ENCODE data around the gene AZIN2. TPM values are rescaled to one million over a fixed set of nuclear protein-coding genes. Genes with fewer than 3 reads are reported as not detected.

AZIN2 gene
- total and polyA plus RNA-seq, 2 experiments from 2014 or later = 2.8 to 4.4 TPM

- H3K27me3 ChIP-seq (replicated peaks; ENCODE audit: insufficient read depth) = no peaks in the 10 kb centered on the region
- H3K27ac ChIP-seq = no peak overlapping the region
- H3K4me2 ChIP-seq (ENCODE audit: unreplicated experiment) = no peak overlapping the region
- H3K4me3 ChIP-seq = no peak overlapping the region
- H3K9ac ChIP-seq = no peak overlapping the region
- H3K79me2 ChIP-seq (ENCODE audit: insufficient read depth) = no peaks in the 10 kb centered on the region
- DNase-seq = no peak
- H3K36me3 ChIP-seq (ENCODE audit: low read depth) = no peaks in the 10 kb centered on the region
- no peak for TF ChIP-seq EZH2 (IDR thresholded peaks at IDR 0.05; ENCODE audit: insufficient read depth, poor library complexity, severe bottlenecking)
- TF ChIP-seq EZH2phosphoT487 (IDR thresholded peaks at IDR 0.05; ENCODE audit: insufficient read depth, low read depth) = no peak
- H3K9me3 ChIP-seq (ENCODE audit: low read depth) = no peaks in the 10 kb centered on the region
- H3K4me1 ChIP-seq (ENCODE audit: insufficient read depth) = no peaks in the 10 kb centered on the region
- H3F3A ChIP-seq (ENCODE audit: insufficient read depth) = no peaks in the 10 kb centered on the region
- no peaks in the 10 kb centered on the region for H3K9me2 ChIP-seq (ENCODE audit: insufficient read depth)
- WGBS, 2 experiments (ENCODE audit: low coverage in 1 of 2, low lambda C conversion rate in 2 of 2, missing lambda C conversion rate in 2 of 2) = 92 to 95% methylated on average over 4 of the region's 4 CpGs
- in situ Hi-C loops (cut with MboI) = no loop called here
- no peaks in the 10 kb centered on the region for H4K20me1 ChIP-seq (ENCODE audit: insufficient read depth)
- H2AFZ ChIP-seq = no peak overlapping the region
Measured at GRCh38 chr1:33157131-33157530, 76.2 kb downstream of the AZIN2 start.

- no peaks in the 10 kb centered on the region for H3K4me1 ChIP-seq (ENCODE audit: insufficient read depth)
- H4K20me1 ChIP-seq (ENCODE audit: insufficient read depth) = no peaks in the 10 kb centered on the region
- H3K9ac ChIP-seq = no peak overlapping the region
- no peaks in the 10 kb centered on the region for H3F3A ChIP-seq (ENCODE audit: insufficient read depth)
- H3K36me3 ChIP-seq (ENCODE audit: low read depth) = no peaks in the 10 kb centered on the region
- 85 to 92% methylated on average over 3 of the region's 3 CpGs for WGBS, 2 experiments (ENCODE audit: low coverage in 1 of 2, low lambda C conversion rate in 2 of 2, missing lambda C conversion rate in 2 of 2)
- DNase-seq = no peak
- H3K9me2 ChIP-seq (ENCODE audit: insufficient read depth) = no peaks in the 10 kb centered on the region
- H3K4me3 ChIP-seq = no peak overlapping the region
- no peak overlapping the region for H3K4me2 ChIP-seq (ENCODE audit: unreplicated experiment)
- H3K79me2 ChIP-seq (ENCODE audit: insufficient read depth) = no peaks in the 10 kb centered on the region
- H3K27me3 ChIP-seq (replicated peaks; ENCODE audit: insufficient read depth) = no peaks in the 10 kb centered on the region
- no peak overlapping the region for H3K27ac ChIP-seq
- in situ Hi-C loops (cut with MboI) = no loop called here
- H2AFZ ChIP-seq = no peak overlapping the region
- no peak for TF ChIP-seq EZH2 (IDR thresholded peaks at IDR 0.05; ENCODE audit: insufficient read depth, poor library complexity, severe bottlenecking)
- TF ChIP-seq EZH2phosphoT487 (IDR thresholded peaks at IDR 0.05; ENCODE audit: insufficient read depth, low read depth) = no peak
- no peaks in the 10 kb centered on the region for H3K9me3 ChIP-seq (ENCODE audit: low read depth)
Measured at GRCh38 chr1:33158366-33158765, 77.4 kb downstream of the AZIN2 start.

- Histone ChIP-seq H3K4me2 (ENCODE audit: unreplicated experiment) (no peak overlapping the region), H3K9ac (no peak overlapping the region), H3K9me2 (ENCODE audit: insufficient read depth) (no peaks in the 10 kb centered on the region), H3K27ac (no peak overlapping the region), H3K27me3 (replicated peaks; ENCODE audit: insufficient read depth) (no peaks in the 10 kb centered on the region), H4K20me1 (ENCODE audit: insufficient read depth) (no peaks in the 10 kb centered on the region), H3K36me3 (ENCODE audit: low read depth) (no peaks in the 10 kb centered on the region), H3K4me3 (no peak overlapping the region), H3K4me1 (ENCODE audit: insufficient read depth) (no peaks in the 10 kb centered on the region), H3K79me2 (ENCODE audit: insufficient read depth) (no peaks in the 10 kb centered on the region), H3K9me3 (ENCODE audit: low read depth) (no peaks in the 10 kb centered on the region), H2AFZ (no peak overlapping the region), H3F3A (ENCODE audit: insufficient read depth) (no peaks in the 10 kb centered on the region)
- in situ Hi-C loops (cut with MboI) = no loop called here
- no peak for DNase-seq
- no peak for TF ChIP-seq EZH2 (IDR thresholded peaks at IDR 0.05; ENCODE audit: insufficient read depth, poor library complexity, severe bottlenecking)
- TF ChIP-seq EZH2phosphoT487 (IDR thresholded peaks at IDR 0.05; ENCODE audit: insufficient read depth, low read depth) = no peak
- 91 to 92% methylated on average over 26 of the region's 26 CpGs for WGBS, 2 experiments (ENCODE audit: low coverage in 1 of 2, low lambda C conversion rate in 2 of 2, missing lambda C conversion rate in 2 of 2)
Measured at GRCh38 chr1:33159577-33159976, 78.6 kb downstream of the AZIN2 start.

- H3K4me3 ChIP-seq = no peak overlapping the region
- H4K20me1 ChIP-seq (ENCODE audit: insufficient read depth) = no peaks in the 10 kb centered on the region
- no peak overlapping the region for H3K9ac ChIP-seq
- H3K36me3 ChIP-seq (ENCODE audit: low read depth) = no peaks in the 10 kb centered on the region
- H3K4me1 ChIP-seq (ENCODE audit: insufficient read depth) = no peaks in the 10 kb centered on the region
- no peak overlapping the region for H2AFZ ChIP-seq
- no peak overlapping the region for H3K27ac ChIP-seq
- no peak for DNase-seq
- no peaks in the 10 kb centered on the region for H3F3A ChIP-seq (ENCODE audit: insufficient read depth)
- TF ChIP-seq EZH2 (IDR thresholded peaks at IDR 0.05; ENCODE audit: insufficient read depth, poor library complexity, severe bottlenecking) (no peak), EZH2phosphoT487 (IDR thresholded peaks at IDR 0.05; ENCODE audit: insufficient read depth, low read depth) (no peak)
- H3K9me2 ChIP-seq (ENCODE audit: insufficient read depth) = no peaks in the 10 kb centered on the region
- H3K79me2 ChIP-seq (ENCODE audit: insufficient read depth) = no peaks in the 10 kb centered on the region
- H3K9me3 ChIP-seq (ENCODE audit: low read depth) = no peaks in the 10 kb centered on the region
- no peaks in the 10 kb centered on the region for H3K27me3 ChIP-seq (replicated peaks; ENCODE audit: insufficient read depth)
- H3K4me2 ChIP-seq (ENCODE audit: unreplicated experiment) = no peak overlapping the region
- in situ Hi-C loops (cut with MboI) = no loop called here
- WGBS, 2 experiments (ENCODE audit: low coverage in 1 of 2, low lambda C conversion rate in 2 of 2, missing lambda C conversion rate in 2 of 2) = 53 to 57% methylated on average over 24 to 25 of the region's 25 CpGs
Measured at GRCh38 chr1:33161061-33161681, 80.2 kb downstream of the AZIN2 start.
